Suprapubic skin (tissue), 4 donors: Measurements from ENCODE around the gene RNF141. TPM values are rescaled to one million over a fixed set of nuclear protein-coding genes. Genes with fewer than 3 reads are reported as not detected.

ENCODE experiments used
- DNase-seq, 2 donors: peaks; one replicate each; pipeline ENCODE4 v3.0.0-alpha.2; 2019; ENCODE audit warnings: low spot score in 2 of 2
- H3K27ac ChIP-seq: fragments of 200-600 bp; sonication (generic); one replicate; pipeline ENCODE4 v1.5.1; 2019
- H3K27me3 ChIP-seq: fragments of 200-600 bp; sonication (generic); one replicate; pipeline ENCODE4 v1.5.1; 2019
- H3K36me3 ChIP-seq: fragments of 200-600 bp; sonication (generic); one replicate; pipeline ENCODE4 v1.5.1; 2019
- H3K4me1 ChIP-seq: fragments of 200-600 bp; sonication (generic); one replicate; pipeline ENCODE4 v1.5.1; 2019
- H3K4me3 ChIP-seq: fragments of 200-600 bp; sonication (generic); one replicate; pipeline ENCODE4 v1.5.1; 2019; ENCODE audit warnings: mild to moderate bottlenecking
- H3K9me3 ChIP-seq: fragments of 200-600 bp; sonication (generic); one replicate; pipeline ENCODE4 v1.5.1; 2019
- CTCF ChIP-seq, 2 donors: fragments of 200-600 bp in 1 of 2; fragments of 450-650 bp in 1 of 2; sonication (generic) in 1 of 2; IDR thresholded peaks; one replicate each; pipeline ENCODE4 v1.5.1; 2016 to 2019; ENCODE audit warnings: antibody characterized with exemption in 2 of 2, mild to moderate bottlenecking in 1 of 2, moderate library complexity in 1 of 2
- EP300 ChIP-seq: sonication (generic); formaldehyde crosslinking; IDR thresholded peaks from one replicate; pipeline ENCODE4 v1.6.1; 2017; ENCODE audit warnings: antibody characterized with exemption
- POLR2A ChIP-seq, 2 donors: fragments of 450-650 bp; IDR thresholded peaks; one replicate each; pipeline ENCODE4 v1.6.1; 2017; ENCODE audit warnings: antibody characterized with exemption in 2 of 2, mild to moderate bottlenecking in 2 of 2, moderate library complexity in 2 of 2
- POLR2AphosphoS5 ChIP-seq, 3 donors: sonication (generic); formaldehyde crosslinking; IDR thresholded peaks; one replicate each; pipeline ENCODE4 v1.6.1; 2017; ENCODE audit warnings: antibody characterized with exemption in 3 of 3
- WGBS: methylation state at CpG from one replicate; pipeline ENCODE4 v1.1.5; 2018; 5-methylcytosine and 5-hydroxymethylcytosine counted together
- total RNA-seq, 4 donors: library from RNA; depleted of rRNA; stranded (reverse); fragments of >200 nt; gene quantifications; one replicate each; pipeline ENCODE4 v1.1.0, GENCODE V29; 2016

Gene RNF141
- total RNA-seq, 4 donors from 2014 or later: 68.2 to 83.4 (median 73.7) TPM

- DNase-seq: peak; percentile 34 to 35
- H3K36me3 ChIP-seq: no peaks in the 10 kb centered on the region
- WGBS: 87% methylated on average over 6 of the region's 6 CpGs
- H3K27ac ChIP-seq: no peak overlapping the region
- no peaks in the 10 kb centered on the region for H3K9me3 ChIP-seq
- H3K27me3 ChIP-seq: no peaks in the 10 kb centered on the region
- no peaks in the 10 kb centered on the region for H3K4me1 ChIP-seq
- H3K4me3 ChIP-seq: no peak overlapping the region
- TF ChIP-seq POLR2A (IDR thresholded peaks at IDR 0.05) (no peak), CTCF (IDR thresholded peaks at IDR 0.05) (no peak), EP300 (no peak), POLR2AphosphoS5 (IDR thresholded peaks at IDR 0.05) (no peak)
Observed at GRCh38 chr11:10480026-10480425, 61.0 kb downstream of the RNF141 start.

GRCh38 chr11:10478574-10479550, 62.1 kb downstream of the RNF141 start:
- 84% methylated on average over 14 of the region's 16 CpGs for WGBS
- H3K36me3 ChIP-seq: no peaks in the 10 kb centered on the region

GRCh38 chr11:10478066-10478465, 62.9 kb downstream of the RNF141 start:
- no peak for DNase-seq
- WGBS: 66% methylated on average over 3 of the region's 3 CpGs
- Histone ChIP-seq H3K27ac (no peak overlapping the region), H3K9me3 (no peaks in the 10 kb centered on the region), H3K4me3 (no peak overlapping the region), H3K4me1 (no peaks in the 10 kb centered on the region), H3K36me3 (no peaks in the 10 kb centered on the region), H3K27me3 (no peaks in the 10 kb centered on the region)
- TF ChIP-seq EP300: no peak
- TF ChIP-seq CTCF (IDR thresholded peaks at IDR 0.05): no peak
- TF ChIP-seq POLR2AphosphoS5 (IDR thresholded peaks at IDR 0.05): no peak
- TF ChIP-seq POLR2A (IDR thresholded peaks at IDR 0.05): no peak

More at GRCh38 chr11:10478574-10479550, 62.1 kb downstream of the RNF141 start:
- peak; percentile 44 to 55 for DNase-seq
- no peak overlapping the region for H3K4me3 ChIP-seq
- H3K27ac ChIP-seq: no peak overlapping the region
- H3K4me1 ChIP-seq: no peaks in the 10 kb centered on the region
- TF ChIP-seq POLR2A (IDR thresholded peaks at IDR 0.05): no peak
- no peaks in the 10 kb centered on the region for H3K9me3 ChIP-seq
- H3K27me3 ChIP-seq: no peaks in the 10 kb centered on the region

- Histone ChIP-seq H3K27ac (no peak overlapping the region), H3K4me1 (no peaks in the 10 kb centered on the region), H3K4me3 (no peak overlapping the region), H3K9me3 (no peaks in the 10 kb centered on the region), H3K27me3 (no peaks in the 10 kb centered on the region), H3K36me3 (no peaks in the 10 kb centered on the region)
- 91% methylated on average over 4 of the region's 8 CpGs for WGBS
- no peak for TF ChIP-seq CTCF (IDR thresholded peaks at IDR 0.05)
- no peak for TF ChIP-seq POLR2A (IDR thresholded peaks at IDR 0.05)
- no peak for TF ChIP-seq POLR2AphosphoS5 (IDR thresholded peaks at IDR 0.05)
- no peak for TF ChIP-seq EP300
- peak; percentile 40 to 41 for DNase-seq
Observed at GRCh38 chr11:10477690-10478046, 63.3 kb downstream of the RNF141 start.

GRCh38 chr11:10476927-10477689, 63.9 kb downstream of the RNF141 start:
- Histone ChIP-seq H3K9me3 (no peaks in the 10 kb centered on the region), H3K36me3 (no peaks in the 10 kb centered on the region), H3K27me3 (no peaks in the 10 kb centered on the region), H3K4me1 (no peaks in the 10 kb centered on the region), H3K27ac (no peak overlapping the region), H3K4me3 (no peak overlapping the region)
- TF ChIP-seq CTCF (IDR thresholded peaks at IDR 0.05) (no peak), POLR2A (IDR thresholded peaks at IDR 0.05) (no peak), EP300 (no peak), POLR2AphosphoS5 (IDR thresholded peaks at IDR 0.05) (no peak)
- DNase-seq: peak; percentile 61 to 62
- WGBS: 75% methylated on average over 4 of the region's 5 CpGs
